AG04450 (cell line): Measurements from ENCODE around the gene THBS2. TPM values are rescaled to one million over a fixed set of nuclear protein-coding genes. Genes with fewer than 3 reads are reported as not detected.

Experiments
- CTCF ChIA-PET: fragments of 300-600, 350-600 bp; formaldehyde crosslinking; extraction: SDS; loops from one replicate; lab custom pipeline; 2022; ENCODE audit warnings: antibody characterized with exemption, inconsistent platforms; lab: Charles Lee
- POLR2A ChIA-PET: fragments of 350-600 bp; formaldehyde crosslinking; extraction: SDS; loops from one replicate; lab custom pipeline; 2021; ENCODE audit warnings: antibody characterized with exemption, inconsistent platforms; lab: Yijun Ruan, JAX
- DNase-seq: peaks from one replicate; pipeline ENCODE4 v3.0.0-alpha.2; 2011; ENCODE audit warnings: low read depth, low spot score
- H3K27ac ChIP-seq: one replicate; pipeline ENCODE4 v1.5.1; 2012; ENCODE audit warnings: low read depth, low read length, control low read depth
- H3K27me3 ChIP-seq: one replicate; pipeline ENCODE4 v1.6.0; 2012; ENCODE audit warnings: low read length; ENCODE audit not compliant: control insufficient read depth, insufficient read depth
- H3K4me3 ChIP-seq: 2 replicates; pipeline ENCODE4 v1.5.1; 2011; ENCODE audit warnings: mild to moderate bottlenecking, low read depth, low read length, control low read depth
- H3K9me3 ChIP-seq: 2 replicates; pipeline ENCODE4 v1.5.1; 2012; ENCODE audit warnings: low read length; ENCODE audit not compliant: control insufficient read depth, insufficient read depth
- CTCF ChIP-seq: IDR thresholded peaks from 2 replicates; pipeline ENCODE4 v1.5.1; 2011; ENCODE audit warnings: low read depth, low read length, control low read depth, inconsistent platforms
- polyA plus RNA-seq: library from polyadenylated mRNA; depleted of rRNA; stranded (reverse); fragments of >200 nt; gene quantifications from 2 replicates; pipeline ENCODE4 v1.2.3, GENCODE V29; 2011

Gene THBS2
- polyA plus RNA-seq, 1 experiment: 95.8 TPM

DNA sequence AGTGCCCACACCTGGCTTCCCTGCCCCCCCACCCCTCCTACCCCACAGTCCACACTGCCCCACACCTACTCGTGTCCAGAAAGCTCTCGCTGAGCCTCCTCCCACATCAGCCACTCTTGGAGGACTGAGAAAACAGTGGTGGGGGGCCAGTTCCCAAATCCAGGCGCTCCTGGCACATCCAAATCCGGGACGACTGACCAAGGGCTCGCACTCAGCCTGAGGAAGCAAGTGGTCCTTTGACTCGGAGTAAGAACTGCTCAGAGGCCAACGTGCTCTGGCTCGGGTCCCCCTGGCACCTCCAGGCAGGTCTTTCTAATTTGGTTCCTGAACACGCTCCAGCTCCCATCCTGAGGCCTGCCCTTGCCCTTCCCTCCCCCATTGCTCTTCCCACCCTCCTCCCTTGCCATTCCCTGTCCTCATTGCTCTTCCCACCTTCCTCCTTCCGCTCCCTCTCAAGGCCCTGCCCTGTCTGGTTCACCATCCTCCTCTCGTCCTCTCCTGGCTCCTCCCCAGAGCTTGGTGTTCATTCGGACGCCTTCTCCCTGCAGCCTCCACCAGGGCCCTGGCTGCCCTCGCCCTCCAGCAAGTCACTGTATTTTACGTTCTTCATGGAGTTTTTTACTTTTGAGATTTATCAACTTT, 83.6 kb downstream of the THBS2 start:
- TF ChIP-seq CTCF: no peak
- no peak overlapping the region for H3K27ac ChIP-seq
- DNase-seq: no peak
- H3K9me3 ChIP-seq: peaks cover 24% of the 10 kb centered on the region; the same call in 1 of the 2 replicates
- H3K27me3 ChIP-seq: no peaks in the 10 kb centered on the region
- ChIA-PET POLR2A (no interaction called here), CTCF (no interaction called here)
- H3K4me3 ChIP-seq: no peak overlapping the region

- CTCF ChIA-PET: no interaction called here
These were observed 84.3 kb downstream of the THBS2 start for GRCh38 chr6:169169375-169169774.

GRCh38 chr6:169168706-169169105, 84.9 kb downstream of the THBS2 start:
- ChIA-PET POLR2A (interaction anchor here (0.7 to 1.6 kb wide), 3 partner anchors 20 to 81 kb away, joined by 3 to 9 read pairs (median 6); no protein-coding TSS in a partner anchor), CTCF (no interaction called here)

More at GRCh38 chr6:169169375-169169774, 84.3 kb downstream of the THBS2 start:
- no peak for TF ChIP-seq CTCF
- H3K27me3 ChIP-seq: no peaks in the 10 kb centered on the region
- H3K4me3 ChIP-seq: no peak overlapping the region
- POLR2A ChIA-PET: no interaction called here
- H3K27ac ChIP-seq: no peak overlapping the region
- no peak for DNase-seq
- H3K9me3 ChIP-seq: peaks cover 27% of the 10 kb centered on the region

DNA sequence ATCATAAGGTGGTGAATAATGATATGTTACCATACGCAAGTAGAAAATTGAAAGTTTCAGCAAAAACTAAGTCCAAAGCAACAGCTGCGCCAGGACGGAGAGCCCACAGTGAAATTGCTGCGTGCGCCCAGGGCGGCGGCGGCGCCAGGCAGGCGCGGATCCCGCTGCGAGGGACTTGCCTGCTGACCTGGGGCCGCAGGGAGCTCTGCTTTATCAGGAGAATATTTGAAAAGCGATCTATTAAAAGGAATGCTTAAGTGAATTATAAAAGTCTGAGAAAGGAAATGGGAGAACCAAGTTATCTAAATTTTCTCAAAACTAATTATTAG, 85.4 kb downstream of the THBS2 start:
- H3K4me3 ChIP-seq: no peak overlapping the region
- H3K9me3 ChIP-seq: peaks cover 23% of the 10 kb centered on the region
- H3K27me3 ChIP-seq: no peaks in the 10 kb centered on the region
- H3K27ac ChIP-seq: peak overlapping the region; percentile 99
- TF ChIP-seq CTCF: no peak
- no peak for DNase-seq
- CTCF ChIA-PET: interaction anchor here (0.7 kb wide), 2 partner anchors 19 to 212 kb away, joined by 3 read pairs; no protein-coding TSS in a partner anchor
- POLR2A ChIA-PET: interaction anchor here (1.2 to 1.6 kb wide), 3 partner anchors 20 to 71 kb away, joined by 6 to 9 read pairs (median 6); no protein-coding TSS in a partner anchor

More at GRCh38 chr6:169168706-169169105, 84.9 kb downstream of the THBS2 start:
- H3K9me3 ChIP-seq: peaks cover 27% of the 10 kb centered on the region
- H3K27ac ChIP-seq: peak overlapping the region; percentile 99
- no peak overlapping the region for H3K4me3 ChIP-seq
- no peaks in the 10 kb centered on the region for H3K27me3 ChIP-seq
- no peak for DNase-seq
- no peak for TF ChIP-seq CTCF

DNA sequence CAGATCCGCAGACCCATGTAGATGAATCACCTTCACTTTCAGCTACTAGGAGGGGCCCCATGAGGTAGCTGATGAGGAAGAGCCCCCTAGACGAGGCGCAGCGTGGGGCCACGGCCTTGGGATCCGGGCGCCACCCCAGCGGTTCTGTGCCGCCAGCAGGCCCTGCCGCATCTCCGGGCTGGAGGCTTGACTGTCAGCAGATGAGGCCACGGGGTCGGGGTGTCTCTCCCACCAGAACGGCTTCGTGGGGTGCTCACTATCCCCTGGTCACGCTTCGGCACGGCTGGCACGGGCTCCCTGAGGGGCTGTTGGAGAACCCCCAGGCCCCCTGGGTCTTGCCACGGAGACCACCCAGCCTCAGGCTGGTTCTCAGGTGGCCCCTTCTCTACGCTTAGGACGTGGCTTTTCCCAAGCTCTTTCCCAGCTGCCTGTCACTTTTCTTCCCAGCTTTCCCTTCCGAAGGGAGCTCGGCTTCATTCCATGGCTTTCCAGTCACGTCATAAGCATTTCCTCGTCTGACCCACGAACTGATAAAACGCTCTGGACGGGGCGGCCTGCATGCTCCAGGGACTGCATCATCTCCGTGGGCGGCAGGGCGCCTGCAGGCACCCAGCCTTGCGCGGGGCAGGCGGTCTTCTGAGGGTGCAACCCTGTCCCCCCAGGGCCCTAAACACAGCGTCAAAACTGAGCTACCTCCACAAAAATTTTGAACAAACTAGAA, 85.9 kb downstream of the THBS2 start:
- no peak for TF ChIP-seq CTCF
- ChIA-PET POLR2A (interaction anchor here (0.6 to 1.6 kb wide), 5 partner anchors 18 to 71 kb away, joined by 3 to 9 read pairs (median 6); no protein-coding TSS in a partner anchor), CTCF (interaction anchor here (0.7 kb wide), 2 partner anchors 19 to 211 kb away, joined by 3 read pairs; no protein-coding TSS in a partner anchor)
- Histone ChIP-seq H3K4me3 (no peak overlapping the region), H3K27me3 (no peaks in the 10 kb centered on the region), H3K9me3 (peaks cover 23% of the 10 kb centered on the region), H3K27ac (peak overlapping the region; percentile 99)
- DNase-seq: peak; percentile 93
